ENCODE data around the gene CHRNG.

The CHRNG gene

DNA sequence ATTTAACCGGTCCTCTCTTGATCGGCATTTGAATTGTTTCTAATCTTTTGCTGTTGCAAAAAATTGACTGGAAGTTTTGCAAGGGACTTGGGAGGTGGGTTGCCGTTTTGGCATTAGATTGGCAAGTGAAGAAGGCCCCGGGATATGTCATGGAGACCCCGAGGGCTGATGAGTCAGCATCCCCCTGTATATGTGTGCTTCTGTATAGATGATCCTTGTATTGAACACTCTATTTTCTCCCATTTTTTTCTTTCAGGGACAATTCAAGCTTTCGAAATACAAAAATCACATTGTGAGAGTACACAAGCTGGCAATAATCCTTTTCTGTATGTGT lies 41.1 kb downstream of the CHRNG start:
- no peak for DNase-seq

GRCh38 chr2:232581725-232582124 lies 42.2 kb downstream of the CHRNG start:
- DNase-seq = no peak

- DNase-seq = no peak
Observed at GRCh38 chr2:232584238-232584637, 44.7 kb downstream of the CHRNG start.

DNA sequence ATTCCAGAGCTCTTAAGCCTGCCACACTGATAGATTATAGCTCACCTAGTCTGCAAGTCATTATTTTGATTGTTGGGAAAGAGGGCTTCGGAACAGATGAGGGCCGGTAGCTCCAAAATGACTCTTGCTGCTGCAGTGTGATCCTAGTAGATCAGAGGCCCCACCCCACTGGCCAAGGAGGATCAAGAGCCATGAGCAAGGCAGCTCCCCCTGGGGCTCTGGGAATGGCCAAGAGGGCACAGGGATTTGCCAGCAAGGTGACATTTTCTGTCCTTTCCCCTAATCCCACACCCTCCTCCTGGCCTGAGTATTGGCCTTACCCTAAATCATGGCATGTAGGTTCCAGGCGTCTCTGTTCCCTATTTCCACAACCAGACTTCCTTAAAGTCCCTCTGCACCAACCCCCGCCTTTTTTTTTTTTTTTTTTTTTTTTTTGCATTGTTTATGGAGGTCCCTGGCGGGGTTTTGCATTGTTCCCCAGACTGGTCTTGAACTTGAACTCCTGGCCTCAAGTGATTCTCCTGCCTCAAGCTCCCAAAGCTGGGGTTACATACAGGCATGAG lies 47.5 kb downstream of the CHRNG start:
- DNase-seq = no peak

GRCh38 chr2:232587512-232587911 lies 48.0 kb downstream of the CHRNG start:
- no peak for DNase-seq

GRCh38 chr2:232588031-232588430 lies 48.5 kb downstream of the CHRNG start:
- no peak for DNase-seq

DNA sequence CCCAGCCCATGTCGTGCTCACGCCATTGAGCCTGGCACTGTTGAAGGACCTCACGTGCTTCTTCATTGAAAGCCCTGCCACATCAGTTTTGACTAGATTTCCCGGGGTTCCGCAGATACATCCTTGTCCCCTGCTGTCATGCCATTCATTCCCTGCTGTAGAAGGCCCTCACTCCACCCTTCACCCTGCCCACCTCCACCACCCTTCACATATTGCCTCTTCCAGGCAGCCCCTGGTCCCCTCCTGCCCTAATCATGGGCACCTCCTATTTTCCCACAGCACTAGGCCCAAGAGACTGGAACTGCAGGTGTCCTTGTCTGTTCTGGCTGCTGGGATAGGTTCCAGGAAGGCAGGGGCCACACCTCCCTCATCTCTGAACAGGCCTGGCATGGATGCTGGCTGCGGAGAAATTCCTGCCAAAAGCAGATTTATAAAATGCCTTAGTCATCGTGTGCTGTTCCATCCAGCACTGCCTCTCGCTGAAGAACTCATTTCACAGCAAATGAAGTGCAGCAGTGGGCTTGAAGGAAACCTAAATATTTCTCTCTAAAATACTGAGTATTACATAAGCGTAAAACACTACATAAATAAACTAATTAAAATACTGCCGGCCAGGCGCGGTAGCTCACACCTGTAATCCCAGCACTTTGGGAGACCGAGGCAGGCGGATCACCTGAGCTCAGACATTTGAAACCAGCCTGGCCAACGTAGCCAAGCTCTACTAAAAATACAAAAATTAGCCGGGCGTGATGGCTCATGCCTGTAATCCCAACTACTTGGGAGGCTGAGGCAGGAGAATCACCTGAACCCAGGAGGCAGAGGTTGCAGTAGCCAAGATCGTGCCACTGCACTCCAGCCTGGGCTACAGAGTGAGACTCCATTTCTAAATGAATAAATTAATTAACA lies 49.4 kb downstream of the CHRNG start:
- DNase-seq = no peak

DNA sequence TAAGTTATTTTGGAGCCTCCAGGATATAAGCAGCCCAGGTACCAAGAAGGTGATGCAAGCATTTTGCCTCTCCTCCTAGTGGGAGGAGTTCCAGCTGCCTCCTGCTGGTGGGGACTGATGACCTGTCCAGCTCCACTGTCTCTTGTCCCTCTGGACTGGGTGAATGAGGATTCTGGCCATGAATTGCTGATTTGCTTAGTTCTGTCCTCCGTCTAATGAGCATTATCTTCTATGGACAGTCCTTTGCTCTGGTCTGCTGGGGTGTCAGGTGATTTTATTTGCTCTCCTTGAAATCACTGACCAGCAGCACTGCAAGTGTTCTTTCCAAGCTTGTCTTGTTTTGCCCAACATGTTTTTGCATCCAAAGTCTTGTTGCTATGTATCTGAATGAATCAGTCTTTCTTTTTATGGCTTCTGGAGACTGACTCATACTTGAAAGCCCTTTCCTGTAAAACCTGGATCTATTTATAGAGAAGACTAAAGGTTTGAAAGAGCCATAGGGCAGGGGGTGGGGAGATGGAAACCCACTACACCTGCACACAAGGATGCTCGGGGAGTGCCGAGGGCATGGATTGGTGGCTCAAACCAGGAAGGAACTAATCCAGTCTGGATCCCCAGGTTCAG lies 53.4 kb downstream of the CHRNG start:
- no peak for DNase-seq

GRCh38 chr2:232593982-232594381 lies 54.5 kb downstream of the CHRNG start:
- no peak for DNase-seq
